ENCODE data around the gene KCTD12. TPM values are rescaled to one million over a fixed set of nuclear protein-coding genes. Genes with fewer than 3 reads are reported as not detected.
"Not testable (repeated sequence)": the region's sequence is repeated elsewhere in the genome, so short reads cannot be mapped to it uniquely, and the experiment has no call there.

KCTD12 gene
- total RNA-seq, 1 experiment from 2014 or later, result 6.7 TPM

- Mint-ChIP-seq H3K9me3 (peaks cover 5% of the 10 kb centered on the region), H3K4me1 (peaks cover 4% of the 10 kb centered on the region), H3K27me3 (ENCODE audit: low read depth) (no peaks in the 10 kb centered on the region), H3K4me3 (no peak overlapping the region), H3K27ac (no peak overlapping the region), H3K36me3 (no peaks in the 10 kb centered on the region)
- no peak for DNase-seq (ENCODE audit: low spot score)
- POLR2A ChIA-PET, result no interaction called here
- no peak for ATAC-seq
- TF ChIP-seq TCF7 (CRISPR knock-in tag; IDR thresholded peaks at IDR 0.05; ENCODE audit: low read depth) (no peak), ATF1 (CRISPR knock-in tag; IDR thresholded peaks at IDR 0.05) (no peak), SMAD4 (CRISPR knock-in tag; IDR thresholded peaks at IDR 0.05) (no peak), TEAD1 (CRISPR knock-in tag; IDR thresholded peaks at IDR 0.05) (no peak), FOXP1 (CRISPR knock-in tag; IDR thresholded peaks at IDR 0.05; ENCODE audit: borderline replicate concordance) (no peak), USF1 (CRISPR knock-in tag; IDR thresholded peaks at IDR 0.05) (no peak), NR2C2 (CRISPR knock-in tag; IDR thresholded peaks at IDR 0.05) (no peak), ZNF219 (CRISPR knock-in tag; IDR thresholded peaks at IDR 0.05; ENCODE audit: borderline replicate concordance) (no peak), ZNF423 (CRISPR knock-in tag; IDR thresholded peaks at IDR 0.05) (no peak)
- CTCF ChIA-PET, result no interaction called here
Measured at GRCh38 chr13:76925115-76925514, 38.9 kb upstream of the KCTD12 start.

GRCh38 chr13:76921516-76921915, 35.3 kb upstream of the KCTD12 start:
- Mint-ChIP-seq H3K9me3 (peaks cover 31% of the 10 kb centered on the region), H3K4me3 (no peak overlapping the region), H3K36me3 (no peaks in the 10 kb centered on the region; the same call in 1 of the 2 replicates), H3K27ac (no peak overlapping the region), H3K27me3 (ENCODE audit: low read depth) (no peaks in the 10 kb centered on the region), H3K4me1 (no peaks in the 10 kb centered on the region)
- DNase-seq (ENCODE audit: low spot score) (no peak), ATAC-seq (no peak)
- CTCF ChIA-PET, result interaction anchor here (0.6 kb wide), 1 partner anchor 35 kb away, joined by 5 read pairs; no protein-coding TSS in a partner anchor
- POLR2A ChIA-PET, result no interaction called here
- TF ChIP-seq ERG (CRISPR knock-in tag; IDR thresholded peaks at IDR 0.05), result no peak
- no peak for TF ChIP-seq ZNF532 (CRISPR knock-in tag; IDR thresholded peaks at IDR 0.05; ENCODE audit: borderline replicate concordance)
- no peak for TF ChIP-seq FOXK1 (CRISPR knock-in tag; IDR thresholded peaks at IDR 0.05)
- no peak for TF ChIP-seq FOXJ3 (CRISPR knock-in tag; IDR thresholded peaks at IDR 0.05; ENCODE audit: borderline replicate concordance)
- no peak for TF ChIP-seq ZBTB43 (CRISPR knock-in tag; IDR thresholded peaks at IDR 0.05)
- TF ChIP-seq MLX (CRISPR knock-in tag; IDR thresholded peaks at IDR 0.05), result no peak
- no peak for TF ChIP-seq ELF4 (CRISPR knock-in tag; IDR thresholded peaks at IDR 0.05; ENCODE audit: low read depth)
- no peak for TF ChIP-seq GRHL2 (CRISPR knock-in tag; IDR thresholded peaks at IDR 0.05; ENCODE audit: insufficient replicate concordance, severe bottlenecking)

GRCh38 chr13:76917755-76918481, 31.7 kb upstream of the KCTD12 start:
- H3K4me3 Mint-ChIP-seq; DNase-seq (ENCODE audit: low spot score); H3K36me3 Mint-ChIP-seq; H3K27me3 Mint-ChIP-seq (ENCODE audit: low read depth); H3K4me1 Mint-ChIP-seq; ATAC-seq; H3K27ac Mint-ChIP-seq; POLR2A ChIA-PET: not testable (repeated sequence)
- peaks cover 31% of the 10 kb centered on the region for H3K9me3 Mint-ChIP-seq
- CTCF ChIA-PET, result interaction anchor here (1.0 kb wide), 1 partner anchor 62 kb away, joined by 3 read pairs; no protein-coding TSS in a partner anchor

Data from WTC11 (cell line).